ENCODE results near the gene DALRD3.
A peak's percentile ranks its signal among the peaks of the same experiment; 100 is the strongest.

DALRD3 gene

GRCh38 chr3:49017971-49018706, at the start of gene DALRD3:
Gene DALRD3, minus strand, starts transcription at chr3:49018580. Its CDS starts 16 bp downstream, at chr3:49018564.
- Mint-ChIP-seq H3K4me3 (peak within 1 kb of the TSS; percentile 96), H3K27me3 (ENCODE audit: low read depth, poor library complexity) (no peaks in the 10 kb centered on the region), H3K27ac (peak within 1 kb of the TSS; percentile 90), H3K9me3 (no peaks in the 10 kb centered on the region), H3K4me1 (peaks cover 31% of the 10 kb centered on the region), H3K36me3 (ENCODE audit: low read depth) (peaks cover 24% of the 10 kb centered on the region)
- TF ChIP-seq CTCF (IDR thresholded peaks at IDR 0.05): no peak
- peak; percentile 70 for DNase-seq

GRCh38 chr3:49058011-49058410, 39.6 kb upstream of the DALRD3 start:
- H3K27me3 Mint-ChIP-seq (ENCODE audit: low read depth, poor library complexity): no peaks in the 10 kb centered on the region
- no peaks in the 10 kb centered on the region for H3K9me3 Mint-ChIP-seq
- TF ChIP-seq CTCF (IDR thresholded peaks at IDR 0.05): no peak
- H3K4me1 Mint-ChIP-seq: no peaks in the 10 kb centered on the region
- peaks cover 67% of the 10 kb centered on the region for H3K36me3 Mint-ChIP-seq (ENCODE audit: low read depth)
- no peak for DNase-seq
- peak overlapping the region; percentile 60 for H3K27ac Mint-ChIP-seq
- no peak overlapping the region for H3K4me3 Mint-ChIP-seq

- no peaks in the 10 kb centered on the region for H3K4me1 Mint-ChIP-seq
- TF ChIP-seq CTCF (IDR thresholded peaks at IDR 0.05): no peak
- DNase-seq: no peak
- peaks cover 69% of the 10 kb centered on the region for H3K36me3 Mint-ChIP-seq (ENCODE audit: low read depth)
- no peak overlapping the region for H3K4me3 Mint-ChIP-seq
- H3K27me3 Mint-ChIP-seq (ENCODE audit: low read depth, poor library complexity): no peaks in the 10 kb centered on the region
- no peaks in the 10 kb centered on the region for H3K9me3 Mint-ChIP-seq
- no peak overlapping the region for H3K27ac Mint-ChIP-seq
These were observed 38.9 kb upstream of the DALRD3 start for GRCh38 chr3:49057268-49057667.

- Mint-ChIP-seq H3K36me3 (ENCODE audit: low read depth) (peaks cover 71% of the 10 kb centered on the region), H3K4me1 (no peaks in the 10 kb centered on the region), H3K4me3 (no peak overlapping the region), H3K27ac (peak overlapping the region; percentile 32), H3K27me3 (ENCODE audit: low read depth, poor library complexity) (no peaks in the 10 kb centered on the region), H3K9me3 (no peaks in the 10 kb centered on the region)
- TF ChIP-seq CTCF (IDR thresholded peaks at IDR 0.05): no peak
- no peak for DNase-seq
These were observed 36.0 kb upstream of the DALRD3 start for GRCh38 chr3:49054344-49054862.

- DNase-seq: no peak
- no peaks in the 10 kb centered on the region for H3K9me3 Mint-ChIP-seq
These were observed 35.2 kb upstream of the DALRD3 start for GRCh38 chr3:49053543-49053942.

More at GRCh38 chr3:49053543-49053942, 35.2 kb upstream of the DALRD3 start:
- no peaks in the 10 kb centered on the region for H3K4me1 Mint-ChIP-seq
- H3K4me3 Mint-ChIP-seq: no peak overlapping the region
- no peak for TF ChIP-seq CTCF (IDR thresholded peaks at IDR 0.05)
- H3K27me3 Mint-ChIP-seq (ENCODE audit: low read depth, poor library complexity): no peaks in the 10 kb centered on the region
- H3K27ac Mint-ChIP-seq: no peak overlapping the region
- peaks cover 68% of the 10 kb centered on the region for H3K36me3 Mint-ChIP-seq (ENCODE audit: low read depth)
